A673 (cell line): ENCODE data around the gene SLC6A20. TPM values are rescaled to one million over a fixed set of nuclear protein-coding genes. Genes with fewer than 3 reads are reported as not detected.

ENCODE experiments used
- BruUV-seq: library from RNA; stranded (reverse); fragments of 400-500 nt; replicated peaks from 2 replicates; lab custom pipeline; 2021; lab: Mats Ljungman, UMichigan
- CTCF ChIA-PET: fragments of 300-600 bp; sonication (Branson Sonifier 250); formaldehyde crosslinking; loops from one replicate; lab custom pipeline; 2022; ENCODE audit warnings: antibody characterized with exemption; lab: Charles Lee
- POLR2A ChIA-PET: fragments of 300-600 bp; sonication (Branson Sonifier 250); formaldehyde crosslinking; loops from one replicate; lab custom pipeline; 2022; ENCODE audit warnings: antibody characterized with exemption; ENCODE audit not compliant: low non-redundant PET; lab: Charles Lee
- DNase-seq: peaks from one replicate; pipeline ENCODE4 v3.0.0-alpha.2; 2015; ENCODE audit warnings: low spot score
- H3K27ac ChIP-seq: fragments of 200-600 bp; sonication (generic); 2 replicates; pipeline ENCODE4 v1.5.1; 2016; ENCODE audit warnings: mixed run types, low read depth, mild to moderate bottlenecking, mixed read lengths, antibody characterized with exemption, low read length; ENCODE audit not compliant: poor library complexity, severe bottlenecking
- H3K27me3 ChIP-seq: fragments of 200-600 bp; sonication (generic); replicated peaks from 2 replicates; pipeline ENCODE4 v1.6.1; 2017; ENCODE audit warnings: mixed run types, low read depth, mild to moderate bottlenecking, mixed read lengths, antibody characterized with exemption, low read length; ENCODE audit not compliant: insufficient read depth, poor library complexity
- H3K36me3 ChIP-seq: fragments of 200-600 bp; sonication (generic); 2 replicates; pipeline ENCODE4 v1.6.1; 2016; ENCODE audit warnings: mixed run types, mild to moderate bottlenecking, mixed read lengths, antibody characterized with exemption, low read length; ENCODE audit not compliant: insufficient read depth, poor library complexity, severe bottlenecking
- H3K4me1 ChIP-seq: fragments of 200-600 bp; sonication (generic); 2 replicates; pipeline ENCODE4 v1.6.1; 2017; ENCODE audit warnings: mixed run types, mild to moderate bottlenecking, mixed read lengths, antibody characterized with exemption, low read length; ENCODE audit not compliant: insufficient read depth, poor library complexity, severe bottlenecking
- H3K4me3 ChIP-seq: fragments of 200-600 bp; sonication (generic); 2 replicates; pipeline ENCODE4 v1.5.1; 2016; ENCODE audit warnings: low read depth, mixed run types, mild to moderate bottlenecking, mixed read lengths, low read length; ENCODE audit not compliant: poor library complexity, severe bottlenecking
- H3K9me3 ChIP-seq: fragments of 200-600 bp; sonication (generic); 2 replicates; pipeline ENCODE4 v1.6.1; 2016; ENCODE audit warnings: mixed run types, low read depth, mild to moderate bottlenecking, mixed read lengths, antibody characterized with exemption, low read length; ENCODE audit not compliant: poor library complexity, severe bottlenecking
- EZH2 ChIP-seq: fragments of 200-600 bp; sonication (generic); IDR thresholded peaks from 2 replicates; pipeline ENCODE4 v1.6.1; 2017; ENCODE audit warnings: borderline replicate concordance, low read depth, mild to moderate bottlenecking, mixed read lengths, antibody characterized with exemption, low read length; ENCODE audit not compliant: poor library complexity, severe bottlenecking
- intact Hi-C: fragments of 100-400 bp; cut with micrococcal nuclease; formaldehyde crosslinking; loops from one replicate; pipeline ENCODE4 v1.10.0; 2022; ENCODE audit not compliant: unreplicated experiment
- total RNA-seq: library from RNA; stranded (reverse); gene quantifications from 2 replicates; pipeline ENCODE4 v1.2.3, GENCODE V29; 2021
- TF ChIP-seq, protein P1 (sequence below): fragments of 300-800, 200-600 bp; sonication (generic); conservative IDR thresholded peaks from 2 replicates; pipeline ENCODE4 v1.5.1; 2017; ENCODE audit warnings: low read depth, mild to moderate bottlenecking, antibody characterized with exemption, low read length, moderate library complexity, mixed read lengths

The SLC6A20 gene
- total RNA-seq, 1 experiment from 2014 or later: not detected

DNA sequence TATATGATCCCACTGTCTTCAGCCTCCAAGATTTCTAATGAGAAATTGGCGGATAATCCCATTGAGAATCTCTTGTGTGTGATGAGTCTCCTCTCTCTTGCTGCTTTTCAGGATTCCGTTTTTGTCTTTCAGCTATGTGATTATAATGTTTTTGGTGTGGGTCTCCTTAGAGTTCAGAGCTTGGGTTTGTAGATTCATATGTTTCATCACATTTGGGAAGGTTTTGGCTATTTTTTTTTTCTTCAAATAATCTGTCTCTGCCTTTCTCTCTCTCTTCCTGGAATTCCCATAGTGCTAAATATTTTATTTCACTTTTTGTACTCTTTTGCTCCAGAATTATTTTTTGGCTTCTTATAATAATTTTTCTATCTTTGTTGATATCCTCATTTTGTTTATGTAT lies 66.7 kb downstream of the SLC6A20 start:
- H3K27ac ChIP-seq: no peak overlapping the region
- POLR2A ChIA-PET: no interaction called here
- DNase-seq: no peak
- intact Hi-C loops: no loop called here
- TF ChIP-seq, protein P1, sequence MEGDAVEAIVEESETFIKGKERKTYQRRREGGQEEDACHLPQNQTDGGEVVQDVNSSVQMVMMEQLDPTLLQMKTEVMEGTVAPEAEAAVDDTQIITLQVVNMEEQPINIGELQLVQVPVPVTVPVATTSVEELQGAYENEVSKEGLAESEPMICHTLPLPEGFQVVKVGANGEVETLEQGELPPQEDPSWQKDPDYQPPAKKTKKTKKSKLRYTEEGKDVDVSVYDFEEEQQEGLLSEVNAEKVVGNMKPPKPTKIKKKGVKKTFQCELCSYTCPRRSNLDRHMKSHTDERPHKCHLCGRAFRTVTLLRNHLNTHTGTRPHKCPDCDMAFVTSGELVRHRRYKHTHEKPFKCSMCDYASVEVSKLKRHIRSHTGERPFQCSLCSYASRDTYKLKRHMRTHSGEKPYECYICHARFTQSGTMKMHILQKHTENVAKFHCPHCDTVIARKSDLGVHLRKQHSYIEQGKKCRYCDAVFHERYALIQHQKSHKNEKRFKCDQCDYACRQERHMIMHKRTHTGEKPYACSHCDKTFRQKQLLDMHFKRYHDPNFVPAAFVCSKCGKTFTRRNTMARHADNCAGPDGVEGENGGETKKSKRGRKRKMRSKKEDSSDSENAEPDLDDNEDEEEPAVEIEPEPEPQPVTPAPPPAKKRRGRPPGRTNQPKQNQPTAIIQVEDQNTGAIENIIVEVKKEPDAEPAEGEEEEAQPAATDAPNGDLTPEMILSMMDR: no peak
- no peak for TF ChIP-seq EZH2
- no peak overlapping the region for H3K4me3 ChIP-seq
- no TSS peak for BruUV-seq
- CTCF ChIA-PET: no interaction called here
- no peaks in the 10 kb centered on the region for H3K4me1 ChIP-seq
- H3K27me3 ChIP-seq: no peaks in the 10 kb centered on the region
- peaks cover 6% of the 10 kb centered on the region for H3K36me3 ChIP-seq
- no peaks in the 10 kb centered on the region for H3K9me3 ChIP-seq

DNA sequence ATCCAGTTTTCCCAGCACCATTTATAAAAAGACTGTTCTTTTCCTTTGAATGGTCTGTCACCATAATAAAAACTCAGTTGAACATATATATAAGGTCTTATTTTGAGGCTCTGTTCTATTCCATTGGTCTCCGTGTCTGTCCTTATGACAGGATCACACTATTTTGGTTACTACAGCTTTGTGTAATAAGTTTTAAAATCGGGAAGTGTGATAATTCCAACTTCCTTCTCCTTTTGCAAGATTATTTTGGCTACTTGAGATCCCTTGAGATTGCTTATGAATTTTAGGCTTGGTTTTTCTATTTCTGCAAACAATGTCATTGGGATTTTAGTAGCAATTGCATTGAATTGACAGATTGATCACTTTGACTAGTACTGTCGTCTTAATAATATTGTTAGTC lies 71.4 kb downstream of the SLC6A20 start:
- intact Hi-C loops: no loop called here
- Histone ChIP-seq H3K4me1 (no peaks in the 10 kb centered on the region), H3K9me3 (no peaks in the 10 kb centered on the region), H3K27me3 (no peaks in the 10 kb centered on the region), H3K36me3 (peaks cover 8% of the 10 kb centered on the region), H3K27ac (no peak overlapping the region), H3K4me3 (no peak overlapping the region)
- ChIA-PET POLR2A (no interaction called here), CTCF (no interaction called here)
- no peak for DNase-seq
- BruUV-seq: no TSS peak
- TF ChIP-seq EZH2: no peak
- TF ChIP-seq, protein P1: no peak

DNA sequence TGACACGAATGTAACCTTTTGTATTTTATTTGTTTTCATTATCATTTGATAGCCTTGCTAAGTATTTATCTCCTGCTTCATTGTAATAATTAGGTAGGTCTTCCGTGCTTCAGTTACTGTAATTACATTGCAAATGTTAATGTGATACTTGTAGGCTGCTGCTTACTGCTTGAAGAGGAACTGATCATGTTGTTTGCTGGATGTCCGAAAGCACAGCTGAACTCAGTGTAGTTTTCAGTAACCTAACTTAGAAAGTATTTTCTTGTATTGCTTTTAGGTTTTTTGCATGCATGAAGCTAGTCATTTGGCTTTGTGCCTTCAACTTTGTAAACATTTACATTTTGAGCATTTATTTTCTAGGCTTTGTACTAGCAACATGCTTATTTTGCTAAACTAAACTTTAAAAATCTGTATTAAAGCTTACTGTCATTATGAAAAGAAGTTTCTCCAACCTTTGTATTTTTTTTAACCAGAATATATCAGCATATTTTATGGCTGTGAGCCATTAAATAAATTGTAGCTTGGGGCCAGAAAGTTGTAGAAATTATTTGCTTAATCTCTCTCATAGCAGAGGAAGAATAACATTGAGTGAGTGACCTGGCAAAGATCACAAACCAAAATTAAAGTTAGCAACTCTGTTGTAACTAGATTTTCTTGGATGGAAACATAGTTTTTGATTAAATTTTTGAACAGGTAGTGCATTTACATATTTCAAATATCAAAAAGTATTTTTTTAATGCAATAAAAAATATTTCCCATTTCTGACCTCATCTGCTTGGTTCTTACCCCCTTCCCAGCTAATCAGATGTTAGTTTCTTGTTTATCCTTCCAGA lies 76.5 kb downstream of the SLC6A20 start:
- no peak overlapping the region for H3K4me3 ChIP-seq
- H3K4me1 ChIP-seq: no peaks in the 10 kb centered on the region
- H3K27me3 ChIP-seq: no peaks in the 10 kb centered on the region
- CTCF ChIA-PET: no interaction called here
- peaks cover 4% of the 10 kb centered on the region for H3K36me3 ChIP-seq
- H3K9me3 ChIP-seq: no peaks in the 10 kb centered on the region
- no peak for DNase-seq
- no peak for TF ChIP-seq EZH2
- TF ChIP-seq, protein P1: no peak
- H3K27ac ChIP-seq: no peak overlapping the region
- POLR2A ChIA-PET: no interaction called here
- intact Hi-C loops: no loop called here
- no TSS peak for BruUV-seq
